ENCODE data around the gene RETREG1. TPM values are rescaled to one million over a fixed set of nuclear protein-coding genes. Genes with fewer than 3 reads are reported as not detected.

The RETREG1 gene
- polyA plus RNA-seq, 1 of the 3 experiments (the other 2 are of a cell fraction), result 0.43 TPM

DNA sequence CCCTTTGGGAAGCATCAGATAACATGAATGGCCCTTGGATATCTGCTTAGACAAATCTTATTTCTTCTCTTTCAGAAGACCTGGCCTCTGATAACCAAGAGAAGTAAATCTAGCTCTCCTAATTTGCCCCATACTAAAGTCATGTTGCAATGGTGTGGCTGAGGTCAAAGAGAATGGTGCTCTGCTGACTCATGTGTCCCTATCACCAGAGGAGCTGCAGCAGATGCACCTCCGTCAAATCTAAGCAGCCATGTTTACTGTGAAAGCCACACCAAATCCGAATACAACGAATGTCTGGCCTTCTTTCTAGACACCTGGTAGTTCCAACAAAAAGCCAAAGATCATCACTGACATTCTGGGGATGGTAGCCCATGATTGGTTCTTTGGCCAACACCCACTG, 23.2 kb downstream of the RETREG1 start:
- H2AFZ ChIP-seq (ENCODE audit: low read depth), result no peak overlapping the region
- no peaks in the 10 kb centered on the region for H3K9me3 ChIP-seq
- TF ChIP-seq TCF12 (IDR thresholded peaks at IDR 0.05), result no peak
- no peak overlapping the region for H3K9ac ChIP-seq
- H4K20me1 ChIP-seq (ENCODE audit: insufficient read depth), result no peaks in the 10 kb centered on the region
- H3F3A ChIP-seq (replicated peaks; ENCODE audit: insufficient read depth), result no peaks in the 10 kb centered on the region
- ChIA-PET CTCF (no interaction called here), POLR2A (no interaction called here)
- H3K27me3 ChIP-seq (ENCODE audit: insufficient read depth), result no peaks in the 10 kb centered on the region
- no peak overlapping the region for H3K4me3 ChIP-seq (ENCODE audit: low read depth in 2 of 2, low read length in 1 of 2)
- no peaks in the 10 kb centered on the region for H3K79me2 ChIP-seq (ENCODE audit: insufficient read depth)
- no peak for DNase-seq
- no peaks in the 10 kb centered on the region for H3K9me2 ChIP-seq
- H3K36me3 ChIP-seq (replicated peaks in 1 of 2; ENCODE audit: control insufficient read depth in 1 of 2, insufficient read depth in 2 of 2, low read length in 1 of 2), result no peaks in the 10 kb centered on the region
- WGBS (ENCODE audit: low lambda C conversion rate), result 83% methylated on average over 3 of the region's 3 CpGs
- H3K4me1 ChIP-seq (ENCODE audit: control insufficient read depth in 1 of 2, insufficient read depth in 2 of 2, low read depth in 1 of 2, low read length in 1 of 2), result no peaks in the 10 kb centered on the region
- no peak overlapping the region for H3K27ac ChIP-seq (ENCODE audit: low read depth in 2 of 2, low read length in 1 of 2)
- no peak overlapping the region for H3K4me2 ChIP-seq

DNA sequence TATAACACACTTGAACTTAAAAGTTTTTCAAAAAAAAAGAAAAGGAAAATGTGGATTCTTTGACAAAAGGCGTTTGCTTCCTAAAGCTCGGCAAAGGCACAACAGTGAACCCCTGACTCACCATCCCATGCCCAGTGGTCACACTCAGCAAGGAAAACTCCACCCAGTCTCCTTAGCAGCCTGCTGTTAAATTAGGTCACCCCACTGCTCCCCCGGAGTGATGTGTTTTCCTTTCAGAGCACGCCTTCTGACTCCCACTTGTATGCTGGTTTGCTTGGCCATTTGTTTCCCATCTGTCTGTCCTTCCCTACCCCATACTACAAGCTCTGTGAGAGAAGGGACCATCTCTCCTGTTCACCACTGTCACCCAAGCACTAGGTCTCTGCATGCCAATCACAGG, 23.8 kb downstream of the RETREG1 start:
- CTCF ChIA-PET, result no interaction called here

More for the DNA sequence above, 23.8 kb downstream of the RETREG1 start:
- TF ChIP-seq, protein P1, sequence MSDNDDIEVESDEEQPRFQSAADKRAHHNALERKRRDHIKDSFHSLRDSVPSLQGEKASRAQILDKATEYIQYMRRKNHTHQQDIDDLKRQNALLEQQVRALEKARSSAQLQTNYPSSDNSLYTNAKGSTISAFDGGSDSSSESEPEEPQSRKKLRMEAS (IDR thresholded peaks at IDR 0.05; ENCODE audit: low read depth), result no peak
- TF ChIP-seq CHD2 (IDR thresholded peaks at IDR 0.05; ENCODE audit: low read length, partially characterized antibody) (no peak), FOXJ3 (CRISPR knock-in tag; IDR thresholded peaks at IDR 0.05) (no peak), ELF1 (IDR thresholded peaks at IDR 0.05) (no peak), RFX5 (IDR thresholded peaks at IDR 0.05; ENCODE audit: low read length) (no peak), PBX3 (IDR thresholded peaks at IDR 0.05) (no peak), TCF12 (IDR thresholded peaks at IDR 0.05) (no peak), TEAD4 (IDR thresholded peaks at IDR 0.05; ENCODE audit: borderline replicate concordance, insufficient read depth) (no peak), YY1 (IDR thresholded peaks at IDR 0.05; ENCODE audit: low read depth) (no peak), CTCF (IDR thresholded peaks at IDR 0.05) (no peak), NRF1 (IDR thresholded peaks at IDR 0.05; ENCODE audit: low read depth, low read length) (no peak)
- TF ChIP-seq, protein P2, sequence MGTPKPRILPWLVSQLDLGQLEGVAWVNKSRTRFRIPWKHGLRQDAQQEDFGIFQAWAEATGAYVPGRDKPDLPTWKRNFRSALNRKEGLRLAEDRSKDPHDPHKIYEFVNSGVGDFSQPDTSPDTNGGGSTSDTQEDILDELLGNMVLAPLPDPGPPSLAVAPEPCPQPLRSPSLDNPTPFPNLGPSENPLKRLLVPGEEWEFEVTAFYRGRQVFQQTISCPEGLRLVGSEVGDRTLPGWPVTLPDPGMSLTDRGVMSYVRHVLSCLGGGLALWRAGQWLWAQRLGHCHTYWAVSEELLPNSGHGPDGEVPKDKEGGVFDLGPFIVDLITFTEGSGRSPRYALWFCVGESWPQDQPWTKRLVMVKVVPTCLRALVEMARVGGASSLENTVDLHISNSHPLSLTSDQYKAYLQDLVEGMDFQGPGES (IDR thresholded peaks at IDR 0.05; ENCODE audit: low read depth, low read length), result no peak
- TF ChIP-seq, protein P3, sequence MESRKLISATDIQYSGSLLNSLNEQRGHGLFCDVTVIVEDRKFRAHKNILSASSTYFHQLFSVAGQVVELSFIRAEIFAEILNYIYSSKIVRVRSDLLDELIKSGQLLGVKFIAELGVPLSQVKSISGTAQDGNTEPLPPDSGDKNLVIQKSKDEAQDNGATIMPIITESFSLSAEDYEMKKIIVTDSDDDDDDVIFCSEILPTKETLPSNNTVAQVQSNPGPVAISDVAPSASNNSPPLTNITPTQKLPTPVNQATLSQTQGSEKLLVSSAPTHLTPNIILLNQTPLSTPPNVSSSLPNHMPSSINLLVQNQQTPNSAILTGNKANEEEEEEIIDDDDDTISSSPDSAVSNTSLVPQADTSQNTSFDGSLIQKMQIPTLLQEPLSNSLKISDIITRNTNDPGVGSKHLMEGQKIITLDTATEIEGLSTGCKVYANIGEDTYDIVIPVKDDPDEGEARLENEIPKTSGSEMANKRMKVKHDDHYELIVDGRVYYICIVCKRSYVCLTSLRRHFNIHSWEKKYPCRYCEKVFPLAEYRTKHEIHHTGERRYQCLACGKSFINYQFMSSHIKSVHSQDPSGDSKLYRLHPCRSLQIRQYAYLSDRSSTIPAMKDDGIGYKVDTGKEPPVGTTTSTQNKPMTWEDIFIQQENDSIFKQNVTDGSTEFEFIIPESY (IDR thresholded peaks at IDR 0.05; ENCODE audit: borderline replicate concordance, low read depth), result no peak
- WGBS (ENCODE audit: low lambda C conversion rate), result 77% methylated on average over 4 of the region's 4 CpGs
- no peak for DNase-seq
- Histone ChIP-seq H4K20me1 (ENCODE audit: insufficient read depth) (no peaks in the 10 kb centered on the region), H3K9me3 (no peaks in the 10 kb centered on the region), H3K9ac (no peak overlapping the region), H3K36me3 (replicated peaks in 1 of 2; ENCODE audit: control insufficient read depth in 1 of 2, insufficient read depth in 2 of 2, low read length in 1 of 2) (no peaks in the 10 kb centered on the region), H3K27me3 (ENCODE audit: insufficient read depth) (no peaks in the 10 kb centered on the region), H3F3A (replicated peaks; ENCODE audit: insufficient read depth) (no peaks in the 10 kb centered on the region), H3K27ac (ENCODE audit: low read depth in 2 of 2, low read length in 1 of 2) (no peak overlapping the region), H3K4me2 (no peak overlapping the region), H3K9me2 (no peaks in the 10 kb centered on the region), H3K4me3 (ENCODE audit: low read depth in 2 of 2, low read length in 1 of 2) (no peak overlapping the region), H3K79me2 (ENCODE audit: insufficient read depth) (no peaks in the 10 kb centered on the region), H2AFZ (ENCODE audit: low read depth) (no peak overlapping the region), H3K4me1 (ENCODE audit: control insufficient read depth in 1 of 2, insufficient read depth in 2 of 2, low read depth in 1 of 2, low read length in 1 of 2) (no peaks in the 10 kb centered on the region)
- POLR2A ChIA-PET, result no interaction called here

Measured in SK-N-SH (cell line).